Muscle of back (tissue), 10 donors: ENCODE data around the gene OR1J4. TPM values are rescaled to one million over a fixed set of nuclear protein-coding genes. Genes with fewer than 3 reads are reported as not detected.

Experiments
- polyA plus RNA-seq, 10 donors: library from polyadenylated mRNA; unstranded; fragments of 120-200 nt; gene quantifications; one replicate each; pipeline ENCODE4 v1.2.1, GENCODE V29; 2013; ENCODE audit not compliant: insufficient read length in 10 of 10

Gene OR1J4
- polyA plus RNA-seq, 10 donors: not detected

Other genes with a start within 250 kb of the OR1J4 start
- 10 to 100 TPM in 1 of 10 donors, 1 to 10 TPM in 9; 2.9 to 14.3 (median 5.5) TPM for gene PTGS1, start 148.1 kb upstream of the OR1J4 start, polyA plus RNA-seq
- gene OR1J1, start 41.2 kb upstream of the OR1J4 start, polyA plus RNA-seq: not detected
- gene OR1J2, start 8.3 kb upstream of the OR1J4 start, polyA plus RNA-seq: not detected
- not detected for gene OR1N1, start 8.2 kb downstream of the OR1J4 start, polyA plus RNA-seq
- not detected for gene OR1N2, start 34.0 kb downstream of the OR1J4 start, polyA plus RNA-seq
- gene OR1L8, start 64.2 kb downstream of the OR1J4 start, polyA plus RNA-seq: under 1 TPM in 8 of 10 donors, not detected in 2; 0.08 to 0.23 (median 0.13) TPM
- not detected for gene OR1Q1, start 95.6 kb downstream of the OR1J4 start, polyA plus RNA-seq
- not detected for gene OR1B1, start 138.5 kb downstream of the OR1J4 start, polyA plus RNA-seq
- not detected for gene OR1L1, start 142.6 kb downstream of the OR1J4 start, polyA plus RNA-seq
- not detected for gene OR1L3, start 156.0 kb downstream of the OR1J4 start, polyA plus RNA-seq
- gene OR1L4, start 204.8 kb downstream of the OR1J4 start, polyA plus RNA-seq: not detected
- gene OR1L6, start 223.2 kb downstream of the OR1J4 start, polyA plus RNA-seq: not detected